G401 (cell line): ENCODE measurements around the gene ZNF594. TPM values are rescaled to one million over a fixed set of nuclear protein-coding genes. Genes with fewer than 3 reads are reported as not detected.
"Not testable (repeated sequence)": the region's sequence is repeated elsewhere in the genome, so short reads cannot be mapped to it uniquely, and the experiment has no call there.

Source experiments
- DNase-seq: peaks from one replicate; pipeline ENCODE4 v3.0.0-alpha.2; 2015; ENCODE audit warnings: low spot score
- in situ Hi-C: cut with HindIII; loops from 2 replicates; pipeline ENCODE4 v1.10.0; 2016; ENCODE audit warnings: low sequenced_read_pairs, mixed read lengths
- total RNA-seq: library from RNA; depleted of rRNA; stranded (reverse); fragments of >200 nt; shearing (Covaris generic); gene quantifications from 2 replicates; pipeline ENCODE4 v1.2.3, GENCODE V29; 2014

Gene ZNF594
- total RNA-seq, 1 experiment from 2014 or later: 18.1 TPM

GRCh38 chr17:5138616-5139457 lies 52.8 kb downstream of the ZNF594 start:
- in situ Hi-C loops: no loop called here
- DNase-seq: no peak

- DNase-seq, in situ Hi-C loops: not testable (repeated sequence)
Observed at GRCh38 chr17:5138198-5138544, 53.5 kb downstream of the ZNF594 start.

- DNase-seq, in situ Hi-C loops: not testable (repeated sequence)
Observed at GRCh38 chr17:5137511-5138197, 54.0 kb downstream of the ZNF594 start.

GRCh38 chr17:5136580-5137412 lies 54.9 kb downstream of the ZNF594 start:
- DNase-seq, in situ Hi-C loops: not testable (repeated sequence)

- in situ Hi-C loops: no loop called here
- DNase-seq: no peak
Observed at GRCh38 chr17:5135726-5136579, 55.7 kb downstream of the ZNF594 start.

GRCh38 chr17:5135131-5135712 lies 56.4 kb downstream of the ZNF594 start:
- DNase-seq, in situ Hi-C loops: not testable (repeated sequence)

GRCh38 chr17:5134571-5134970 lies 57.1 kb downstream of the ZNF594 start:
- DNase-seq, in situ Hi-C loops: not testable (repeated sequence)

GRCh38 chr17:5133961-5134360 lies 57.7 kb downstream of the ZNF594 start:
- DNase-seq, in situ Hi-C loops: not testable (repeated sequence)

GRCh38 chr17:5133311-5133710 lies 58.4 kb downstream of the ZNF594 start:
- in situ Hi-C loops: no loop called here
- no peak for DNase-seq

- in situ Hi-C loops, DNase-seq: not testable (repeated sequence)
Observed at GRCh38 chr17:5132503-5133225, 59.0 kb downstream of the ZNF594 start.

GRCh38 chr17:5131799-5132502 lies 59.7 kb downstream of the ZNF594 start:
- in situ Hi-C loops, DNase-seq: not testable (repeated sequence)

- no peak for DNase-seq
- in situ Hi-C loops: no loop called here
Observed at GRCh38 chr17:5131146-5131715, 60.4 kb downstream of the ZNF594 start.

GRCh38 chr17:5130687-5131086 lies 61.0 kb downstream of the ZNF594 start:
- in situ Hi-C loops, DNase-seq: not testable (repeated sequence)

- in situ Hi-C loops, DNase-seq: not testable (repeated sequence)
Observed at GRCh38 chr17:5130261-5130660, 61.4 kb downstream of the ZNF594 start.

- DNase-seq, in situ Hi-C loops: not testable (repeated sequence)
Observed at GRCh38 chr17:5129770-5130169, 61.9 kb downstream of the ZNF594 start.
